B cell (primary cell): ENCODE measurements around the gene VAC14. TPM values are rescaled to one million over a fixed set of nuclear protein-coding genes. Genes with fewer than 3 reads are reported as not detected.
"Not testable (repeated sequence)": the region's sequence is repeated elsewhere in the genome, so short reads cannot be mapped to it uniquely, and the experiment has no call there.

Source experiments
- ATAC-seq: fragments of 200-7000 bp; cut with Tn5 transposase; one replicate; pipeline ENCODE4 v1.10.0; 2021; ENCODE audit warnings: low read depth, mild to moderate bottlenecking, moderate number of reproducible peaks, moderate library complexity
- CTCF ChIA-PET: fragments of 350-600 bp; sonication (Branson Sonifier 250); formaldehyde crosslinking; loops from one replicate; lab custom pipeline; 2021; ENCODE audit warnings: antibody characterized with exemption, inconsistent platforms; lab: Charles Lee
- POLR2A ChIA-PET: fragments of 350-600 bp; sonication (Branson Sonifier 250); formaldehyde crosslinking; loops from one replicate; lab custom pipeline; 2021; ENCODE audit warnings: antibody characterized with exemption; lab: Charles Lee
- DNase-seq: peaks from one replicate; pipeline ENCODE4 v3.0.0; 2013
- H2AFZ ChIP-seq: 2 replicates; pipeline ENCODE4 v1.6.1; 2012; ENCODE audit warnings: mild to moderate bottlenecking, low read depth, low read length; ENCODE audit not compliant: insufficient read depth, poor library complexity, severe bottlenecking
- H3K27ac ChIP-seq, 2 donors: 1 replicate in 1 of 2; 2 replicates in 1 of 2; pipeline ENCODE4 v1.5.1; 2012 to 2013; ENCODE audit warnings: low read length in 2 of 2, mild to moderate bottlenecking in 2 of 2, moderate library complexity in 1 of 2
- H3K27me3 ChIP-seq, 4 experiments: fragments of 200-600 bp in 1 of 4; sonication (generic) in 1 of 4; replicated peaks in 1 of 4; 1 replicate in 2 of 4; 2 replicates in 2 of 4; pipeline versions ENCODE4 v1.6.1 to v1.7.0; 2013 to 2016; ENCODE audit warnings: low read length in 3 of 4, mild to moderate bottlenecking in 2 of 4, mixed read lengths in 1 of 4, moderate library complexity in 1 of 4; ENCODE audit not compliant: insufficient read depth in 4 of 4, control insufficient read depth in 3 of 4; ENCODE audit errors: control extremely low read depth in 1 of 4
- H3K36me3 ChIP-seq, 2 experiments: replicated peaks in 1 of 2; 1 replicate in 1 of 2; 2 replicates in 1 of 2; pipeline versions ENCODE4 v1.6.1 to v1.7.1; 2013; ENCODE audit warnings: low read length in 1 of 2; ENCODE audit not compliant: insufficient read depth in 2 of 2, control insufficient read depth in 1 of 2; ENCODE audit errors: control extremely low read depth in 1 of 2, extremely low read depth in 1 of 2
- H3K4me1 ChIP-seq, 2 donors: fragments of 200-600 bp in 1 of 2; sonication (generic) in 1 of 2; 1 replicate in 1 of 2; 2 replicates in 1 of 2; pipeline versions ENCODE4 v1.5.1 to v1.6.1; 2013 to 2017; ENCODE audit warnings: low read length in 2 of 2; ENCODE audit not compliant: control insufficient read depth in 2 of 2, insufficient read depth in 2 of 2
- H3K4me2 ChIP-seq: replicated peaks from 2 replicates; pipeline ENCODE3; 2012; ENCODE audit warnings: mild to moderate bottlenecking, low read depth, low read length; ENCODE audit not compliant: poor library complexity, severe bottlenecking
- H3K4me3 ChIP-seq, 5 experiments: fragments of 200-600 bp in 1 of 5; sonication (generic) in 1 of 5; 1 replicate in 3 of 5; 2 replicates in 2 of 5; pipeline versions ENCODE4 v1.5.1 to v1.7.0; 2011 to 2016; ENCODE audit warnings: low read length in 4 of 5, mild to moderate bottlenecking in 4 of 5, low read depth in 2 of 5, control low read depth in 1 of 5, moderate library complexity in 1 of 5; ENCODE audit not compliant: insufficient read depth in 1 of 5; ENCODE audit errors: control extremely low read depth in 1 of 5, extremely low read depth in 1 of 5
- H3K79me2 ChIP-seq: fragments of 200-600 bp; sonication (generic); one replicate; pipeline ENCODE4 v1.6.0; 2016; ENCODE audit warnings: low read length; ENCODE audit not compliant: control insufficient read depth, insufficient read depth
- H3K9ac ChIP-seq: fragments of 200-600 bp; sonication (generic); 2 replicates; pipeline ENCODE4 v1.6.1; 2017; ENCODE audit warnings: mild to moderate bottlenecking, low read length, moderate library complexity
- H3K9me3 ChIP-seq, 3 donors: one replicate each; pipeline versions ENCODE4 v1.6.1 to v1.7.1; 2013; ENCODE audit warnings: low read length in 2 of 3; ENCODE audit not compliant: control insufficient read depth in 2 of 3, insufficient read depth in 1 of 3; ENCODE audit errors: control extremely low read depth in 1 of 3
- H4K20me1 ChIP-seq: 2 replicates; pipeline ENCODE4 v1.6.0; 2012; ENCODE audit warnings: mild to moderate bottlenecking, low read length; ENCODE audit not compliant: insufficient read depth, control insufficient read depth, poor library complexity, severe bottlenecking
- H3K27ac Mint-ChIP-seq: one replicate; pipeline ENCODE4 v1.8.0; 2021; ENCODE audit warnings: mixed read lengths
- H3K27me3 Mint-ChIP-seq: one replicate; pipeline ENCODE4 v1.8.0; 2021; ENCODE audit warnings: mixed read lengths
- H3K4me1 Mint-ChIP-seq: one replicate; pipeline ENCODE4 v1.8.0; 2021; ENCODE audit warnings: mixed read lengths
- H3K4me3 Mint-ChIP-seq: one replicate; pipeline ENCODE4 v1.8.0; 2021; ENCODE audit warnings: mixed read lengths
- H3K9me3 Mint-ChIP-seq: one replicate; pipeline ENCODE4 v1.8.0; 2022; ENCODE audit warnings: mixed read lengths; ENCODE audit not compliant: insufficient read depth
- EZH2 ChIP-seq: IDR thresholded peaks from 2 replicates; pipeline ENCODE4 v1.6.1; 2012; ENCODE audit warnings: borderline replicate concordance, low read depth, mild to moderate bottlenecking, moderate library complexity, low read length; ENCODE audit not compliant: insufficient read depth, poor library complexity, severe bottlenecking
- WGBS: methylation state at CpG from one replicate; pipeline ENCODE4 v1.1.5; 2013; ENCODE audit warnings: missing lambda C conversion rate; ENCODE audit not compliant: insufficient coverage; 5-methylcytosine and 5-hydroxymethylcytosine counted together
- intact Hi-C: fragments of 100-400 bp; cut with micrococcal nuclease; formaldehyde crosslinking; loops from one replicate; pipeline ENCODE4 v1.10.0; 2022
- polyA plus RNA-seq: library from polyadenylated mRNA; depleted of rRNA; stranded (reverse); fragments of >200 nt; gene quantifications from 2 replicates; pipeline ENCODE4 v1.2.3, GENCODE V29; 2012
- total RNA-seq, 2 donors: library from RNA; stranded (reverse); fragments of 120-200 nt in 1 of 2; gene quantifications; 1 replicate in 1 of 2; 2 replicates in 1 of 2; pipeline versions ENCODE4 v1.2.3 to v1.2.4, GENCODE V29; 2013 to 2022
- TF ChIP-seq, protein P1 (sequence below): fragments of 200-600 bp; IDR thresholded peaks from one replicate; pipeline ENCODE4 v1.8.0; 2022; ENCODE audit warnings: antibody characterized with exemption, mild to moderate bottlenecking

Gene VAC14
- total and polyA plus RNA-seq, 2 donors (not counting 1 experiment from before 2014, with no cell fraction given), result 42.6 to 64.7 TPM

GRCh38 chr16:70818088-70818487, 17.1 kb upstream of the VAC14 start:
- H2AFZ ChIP-seq, H3K27ac ChIP-seq, H3K4me1 ChIP-seq, ATAC-seq, H3K79me2 ChIP-seq, H3K4me1 Mint-ChIP-seq, H3K27me3 Mint-ChIP-seq, CTCF ChIA-PET, H4K20me1 ChIP-seq, intact Hi-C loops, H3K4me2 ChIP-seq, DNase-seq, H3K9ac ChIP-seq, H3K4me3 ChIP-seq, H3K9me3 Mint-ChIP-seq, H3K27ac Mint-ChIP-seq, H3K4me3 Mint-ChIP-seq, H3K9me3 ChIP-seq, H3K36me3 ChIP-seq, H3K27me3 ChIP-seq, POLR2A ChIA-PET: not testable (repeated sequence)
- no CpG with 5 or more reads among the region's 13 CpGs for WGBS

- Histone ChIP-seq H3K36me3 (no peaks in the 10 kb centered on the region), H2AFZ (no peak overlapping the region), H3K9ac (no peak overlapping the region), H3K4me2 (no peak overlapping the region), H3K9me3 (no peaks in the 10 kb centered on the region), H3K4me1 (no peaks in the 10 kb centered on the region), H3K79me2 (no peaks in the 10 kb centered on the region), H4K20me1 (no peaks in the 10 kb centered on the region), H3K27ac (no peak overlapping the region), H3K27me3 (peaks cover 0 to 11% (median 3%) of the 10 kb centered on the region in 4 experiments), H3K4me3 (no peak overlapping the region)
- intact Hi-C loops, result loop anchor here (10.0 kb wide), 1 partner anchor 1285 kb away; the partner anchor contains the start of genes DHX38 and TXNL4B
- POLR2A ChIA-PET, result no interaction called here
- Mint-ChIP-seq H3K27me3 (peaks cover 27% of the 10 kb centered on the region), H3K4me1 (no peaks in the 10 kb centered on the region), H3K4me3 (no peak overlapping the region), H3K9me3 (no peaks in the 10 kb centered on the region), H3K27ac (no peak overlapping the region)
- CTCF ChIA-PET, result no interaction called here
- TF ChIP-seq, protein P1, sequence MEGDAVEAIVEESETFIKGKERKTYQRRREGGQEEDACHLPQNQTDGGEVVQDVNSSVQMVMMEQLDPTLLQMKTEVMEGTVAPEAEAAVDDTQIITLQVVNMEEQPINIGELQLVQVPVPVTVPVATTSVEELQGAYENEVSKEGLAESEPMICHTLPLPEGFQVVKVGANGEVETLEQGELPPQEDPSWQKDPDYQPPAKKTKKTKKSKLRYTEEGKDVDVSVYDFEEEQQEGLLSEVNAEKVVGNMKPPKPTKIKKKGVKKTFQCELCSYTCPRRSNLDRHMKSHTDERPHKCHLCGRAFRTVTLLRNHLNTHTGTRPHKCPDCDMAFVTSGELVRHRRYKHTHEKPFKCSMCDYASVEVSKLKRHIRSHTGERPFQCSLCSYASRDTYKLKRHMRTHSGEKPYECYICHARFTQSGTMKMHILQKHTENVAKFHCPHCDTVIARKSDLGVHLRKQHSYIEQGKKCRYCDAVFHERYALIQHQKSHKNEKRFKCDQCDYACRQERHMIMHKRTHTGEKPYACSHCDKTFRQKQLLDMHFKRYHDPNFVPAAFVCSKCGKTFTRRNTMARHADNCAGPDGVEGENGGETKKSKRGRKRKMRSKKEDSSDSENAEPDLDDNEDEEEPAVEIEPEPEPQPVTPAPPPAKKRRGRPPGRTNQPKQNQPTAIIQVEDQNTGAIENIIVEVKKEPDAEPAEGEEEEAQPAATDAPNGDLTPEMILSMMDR, result no peak
- no peak for TF ChIP-seq EZH2
- ATAC-seq (no peak), DNase-seq (no peak)
- WGBS, result 75% methylated on average over 9 of the region's 9 CpGs
Measured at GRCh38 chr16:70809392-70810060, 8.6 kb upstream of the VAC14 start.
